Loucy (cell line): ENCODE results near the gene ATP6V0D1.

ENCODE experiments used
- EZH2phosphoT487 ChIP-seq: fragments of 200-600 bp; IDR thresholded peaks from 2 replicates; pipeline ENCODE4 v1.6.1; 2018; ENCODE audit warnings: antibody characterized with exemption, mild to moderate bottlenecking, moderate library complexity, borderline replicate concordance
- TF ChIP-seq, protein P1 (sequence below): fragments of 200-600 bp; sonication (generic); conservative IDR thresholded peaks from 2 replicates; pipeline ENCODE4 v1.5.1; 2014; ENCODE audit warnings: mild to moderate bottlenecking, antibody characterized with exemption, low read length

- TF ChIP-seq EZH2phosphoT487 = no peak
- TF ChIP-seq, protein P1, sequence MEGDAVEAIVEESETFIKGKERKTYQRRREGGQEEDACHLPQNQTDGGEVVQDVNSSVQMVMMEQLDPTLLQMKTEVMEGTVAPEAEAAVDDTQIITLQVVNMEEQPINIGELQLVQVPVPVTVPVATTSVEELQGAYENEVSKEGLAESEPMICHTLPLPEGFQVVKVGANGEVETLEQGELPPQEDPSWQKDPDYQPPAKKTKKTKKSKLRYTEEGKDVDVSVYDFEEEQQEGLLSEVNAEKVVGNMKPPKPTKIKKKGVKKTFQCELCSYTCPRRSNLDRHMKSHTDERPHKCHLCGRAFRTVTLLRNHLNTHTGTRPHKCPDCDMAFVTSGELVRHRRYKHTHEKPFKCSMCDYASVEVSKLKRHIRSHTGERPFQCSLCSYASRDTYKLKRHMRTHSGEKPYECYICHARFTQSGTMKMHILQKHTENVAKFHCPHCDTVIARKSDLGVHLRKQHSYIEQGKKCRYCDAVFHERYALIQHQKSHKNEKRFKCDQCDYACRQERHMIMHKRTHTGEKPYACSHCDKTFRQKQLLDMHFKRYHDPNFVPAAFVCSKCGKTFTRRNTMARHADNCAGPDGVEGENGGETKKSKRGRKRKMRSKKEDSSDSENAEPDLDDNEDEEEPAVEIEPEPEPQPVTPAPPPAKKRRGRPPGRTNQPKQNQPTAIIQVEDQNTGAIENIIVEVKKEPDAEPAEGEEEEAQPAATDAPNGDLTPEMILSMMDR = no peak
Observed at GRCh38 chr16:67429053-67429798, 51.7 kb downstream of the ATP6V0D1 start.
